Mesendoderm (in vitro differentiated cells): ENCODE results near the gene PCGF1.
"Not testable (repeated sequence)": the region's sequence is repeated elsewhere in the genome, so short reads cannot be mapped to it uniquely, and the experiment has no call there.

Source experiments
- DNase-seq: peaks from one replicate; pipeline ENCODE4 v3.0.0; 2013
- H2AK5ac ChIP-seq: 2 replicates; pipeline ENCODE4 v1.6.1; 2013; ENCODE audit warnings: low read length, inconsistent platforms
- H2BK120ac ChIP-seq: 2 replicates; pipeline ENCODE4 v1.6.1; 2013; ENCODE audit warnings: low read depth, mild to moderate bottlenecking, low read length, moderate library complexity, mixed read lengths
- H2BK15ac ChIP-seq: replicated peaks from 2 replicates; pipeline ENCODE4 v1.6.1; 2013; ENCODE audit warnings: low read depth, mild to moderate bottlenecking, moderate library complexity
- H2BK5ac ChIP-seq: 2 replicates; pipeline ENCODE4 v1.6.1; 2013; ENCODE audit warnings: low read length, inconsistent platforms
- H3K18ac ChIP-seq: 2 replicates; pipeline ENCODE4 v1.6.1; 2013; ENCODE audit warnings: mild to moderate bottlenecking, low read length, mixed read lengths
- H3K23ac ChIP-seq: one replicate; pipeline ENCODE4 v1.6.1; 2013; ENCODE audit warnings: low read length
- H3K27ac ChIP-seq: 2 replicates; pipeline ENCODE4 v1.5.1; 2013; ENCODE audit warnings: low read depth, mild to moderate bottlenecking, inconsistent platforms, low read length, moderate library complexity
- H3K27me3 ChIP-seq: 2 replicates; pipeline ENCODE4 v1.6.1; 2013; ENCODE audit warnings: low read length, control low read depth, mild to moderate bottlenecking, inconsistent platforms; ENCODE audit not compliant: insufficient read depth, poor library complexity
- H3K36me3 ChIP-seq: 2 replicates; pipeline ENCODE4 v1.6.1; 2013; ENCODE audit warnings: low read length, inconsistent platforms; ENCODE audit not compliant: control insufficient read depth, insufficient read depth
- H3K4ac ChIP-seq: one replicate; pipeline ENCODE4 v1.6.1; 2013; ENCODE audit warnings: low read depth, mild to moderate bottlenecking, low read length, moderate library complexity
- H3K4me1 ChIP-seq: 2 replicates; pipeline ENCODE4 v1.6.1; 2013; ENCODE audit warnings: low read depth, low read length, inconsistent platforms; ENCODE audit not compliant: control insufficient read depth
- H3K4me2 ChIP-seq: 2 replicates; pipeline ENCODE4 v1.6.1; 2013; ENCODE audit warnings: low read length
- H3K4me3 ChIP-seq: 2 replicates; pipeline ENCODE4 v1.5.1; 2013; ENCODE audit warnings: mild to moderate bottlenecking, low read length
- H3K56ac ChIP-seq: one replicate; pipeline ENCODE4 v1.6.1; 2013; ENCODE audit warnings: low read length
- H3K79me1 ChIP-seq: 2 replicates; pipeline ENCODE4 v1.6.1; 2013; ENCODE audit warnings: low read length, inconsistent platforms
- H3K79me2 ChIP-seq: 2 replicates; pipeline ENCODE4 v1.6.1; 2013; ENCODE audit warnings: mild to moderate bottlenecking, low read length; ENCODE audit not compliant: control insufficient read depth, insufficient read depth
- H3K9ac ChIP-seq: 2 replicates; pipeline ENCODE4 v1.6.1; 2013; ENCODE audit warnings: low read length, inconsistent platforms
- H4K5ac ChIP-seq: one replicate; pipeline ENCODE4 v1.6.1; 2013; ENCODE audit warnings: low read length
- H4K8ac ChIP-seq: one replicate; pipeline ENCODE4 v1.6.1; 2013; ENCODE audit warnings: low read depth, mild to moderate bottlenecking, control low read depth, low read length, moderate library complexity
- WGBS: extraction: QIAGEN DNeasy Blood & Tissue Kit; methylation state at CpG from one replicate; pipeline ENCODE4 v1.1.7; 2013; ENCODE audit warnings: low lambda C conversion rate, missing lambda C conversion rate; ENCODE audit not compliant: insufficient coverage; ENCODE audit errors: extremely low coverage; 5-methylcytosine and 5-hydroxymethylcytosine counted together

The PCGF1 gene

DNA sequence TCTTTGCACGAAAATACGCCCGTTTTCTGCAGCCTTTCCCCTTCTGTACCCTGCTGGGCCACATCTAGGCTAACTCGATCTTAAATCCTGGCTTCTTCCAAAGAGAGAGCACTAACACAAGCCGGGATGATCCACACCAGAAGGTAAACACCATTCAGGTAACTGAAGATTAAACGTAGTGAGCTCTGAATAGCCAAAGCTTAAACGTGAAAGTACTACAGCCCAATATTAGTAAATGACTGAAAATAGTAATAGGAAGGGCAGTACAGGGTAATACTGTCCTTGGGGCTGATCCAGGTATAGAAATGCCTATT lies 34.6 kb downstream of the PCGF1 start:
- Histone ChIP-seq H2BK15ac (no peak overlapping the region), H3K36me3 (peaks cover 5% of the 10 kb centered on the region), H3K4ac (no peak overlapping the region), H3K4me3 (peak overlapping the region; percentile 6), H3K18ac (peak overlapping the region; percentile 52), H3K23ac (no peak overlapping the region), H2AK5ac (no peak overlapping the region), H3K27me3 (no peaks in the 10 kb centered on the region), H3K4me1 (no peaks in the 10 kb centered on the region), H3K4me2 (peak overlapping the region; percentile 47), H3K27ac (peak overlapping the region; percentile 42), H2BK120ac (no peak overlapping the region), H3K79me1 (no peaks in the 10 kb centered on the region), H3K79me2 (no peaks in the 10 kb centered on the region), H3K56ac (peak overlapping the region; percentile 81), H4K5ac (peak overlapping the region; percentile 9), H2BK5ac (no peak overlapping the region), H4K8ac (no peak overlapping the region), H3K9ac (peak overlapping the region; percentile 97)
- DNase-seq: no peak
- WGBS: no CpG with 5 or more reads among the region's 7 CpGs

DNA sequence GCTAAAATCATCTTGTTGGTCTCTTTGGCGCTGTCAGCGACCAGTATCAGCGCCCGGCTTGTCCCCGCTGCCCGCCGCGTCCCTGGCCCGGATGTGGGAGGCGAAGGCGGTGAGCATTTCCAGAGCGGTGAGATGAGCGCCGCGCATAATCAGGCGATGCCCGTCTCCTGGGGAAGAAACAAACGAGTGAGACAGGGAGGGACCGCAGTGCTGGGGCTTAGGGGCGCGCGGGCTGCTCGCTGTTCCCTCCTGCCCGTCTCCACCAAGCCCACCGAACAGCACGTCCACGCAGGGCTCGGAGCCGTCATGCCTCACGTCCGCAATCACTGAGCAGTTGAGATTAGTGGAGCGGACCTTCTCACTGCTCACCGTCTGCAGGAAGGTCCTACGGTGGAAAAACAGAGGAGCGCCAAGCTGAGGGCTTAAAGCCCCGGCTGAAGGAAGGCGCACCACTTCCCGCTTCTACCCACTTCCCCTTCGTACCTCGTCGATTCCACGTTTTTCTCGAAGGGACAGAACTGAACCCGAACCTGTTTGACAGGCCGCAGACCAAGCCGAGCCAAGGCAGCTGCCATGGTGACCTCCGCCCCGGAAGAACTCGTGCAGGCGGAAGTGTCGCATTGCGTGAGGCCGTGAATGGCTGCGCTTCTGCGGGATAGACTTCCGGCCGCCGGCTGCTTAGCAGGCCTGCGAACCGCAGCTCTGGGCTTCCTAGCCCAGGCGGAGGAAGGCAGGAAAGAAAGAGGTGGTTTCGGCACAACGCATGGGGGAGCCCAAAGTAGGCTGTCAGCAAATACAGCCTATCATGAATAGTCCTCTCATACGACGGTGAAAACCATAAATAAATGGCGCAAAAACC lies 35.2 kb downstream of the PCGF1 start, which contains the start of gene MRPL53:
TSS of gene MRPL53 (minus strand) at position 595 of the 859 bp plus-strand sequence. CDS start at position 575, 20 bp downstream.
- peak within 1 kb of the TSS; percentile 74 for H2BK5ac ChIP-seq
- no peaks in the 10 kb centered on the region for H3K79me2 ChIP-seq
- H3K56ac ChIP-seq: peak within 1 kb of the TSS; percentile 100
- H3K27ac ChIP-seq: peak within 1 kb of the TSS; percentile 78
- no CpG with 5 or more reads among the region's 66 CpGs for WGBS
- peak; percentile 98 for DNase-seq
- H3K4me1 ChIP-seq: no peaks in the 10 kb centered on the region
- H3K4ac ChIP-seq: no peak within 1 kb of the TSS
- peak within 1 kb of the TSS; percentile 97 for H3K23ac ChIP-seq
- H2BK120ac ChIP-seq: no peak within 1 kb of the TSS
- H2BK15ac ChIP-seq: no peak within 1 kb of the TSS
- peak within 1 kb of the TSS; percentile 94 for H3K4me3 ChIP-seq
- H3K4me2 ChIP-seq: peak within 1 kb of the TSS; percentile 69
- H3K9ac ChIP-seq: peak within 1 kb of the TSS; percentile 97
- H4K8ac ChIP-seq: no peak within 1 kb of the TSS
- H4K5ac ChIP-seq: peak within 1 kb of the TSS; percentile 47
- peaks cover 5% of the 10 kb centered on the region for H3K36me3 ChIP-seq
- H2AK5ac ChIP-seq: no peak within 1 kb of the TSS
- H3K79me1 ChIP-seq: no peaks in the 10 kb centered on the region
- H3K18ac ChIP-seq: peak within 1 kb of the TSS; percentile 52
- H3K27me3 ChIP-seq: no peaks in the 10 kb centered on the region

DNA sequence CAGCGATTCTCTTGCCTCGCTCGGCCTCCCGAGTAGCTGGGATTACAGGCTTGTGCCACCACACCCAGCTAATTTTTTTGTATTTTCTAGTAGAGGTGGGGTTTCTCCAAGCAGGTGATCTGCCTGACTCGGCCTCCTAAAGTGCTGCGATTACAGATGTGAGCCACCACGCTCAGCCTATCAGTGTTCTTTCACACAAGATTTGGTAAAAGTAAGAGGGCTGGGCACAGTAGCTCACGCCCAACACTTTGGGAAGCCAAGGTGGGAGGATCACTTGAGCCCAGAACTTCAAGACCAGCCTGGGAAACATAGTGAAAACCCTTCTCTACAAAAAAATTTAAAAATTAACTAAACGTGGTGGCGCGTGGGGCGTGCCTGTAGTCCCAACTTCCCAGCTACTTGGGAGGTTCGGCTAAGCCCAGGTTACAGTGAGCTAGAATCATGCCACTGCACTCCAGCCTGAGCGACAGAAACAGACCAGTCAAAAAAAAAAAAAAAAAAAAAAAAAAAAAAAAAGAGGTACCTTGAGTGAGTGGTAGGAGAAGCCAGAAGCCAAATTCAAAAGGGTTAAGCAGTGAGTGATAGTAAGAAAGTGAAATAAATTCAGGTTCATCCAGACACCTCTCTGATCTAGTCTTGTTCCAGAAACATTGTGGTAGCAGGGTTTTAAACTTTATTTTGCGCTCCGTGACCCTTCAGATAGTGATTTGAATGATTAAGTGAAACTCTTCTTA lies 36.0 kb downstream of the PCGF1 start:
- Histone ChIP-seq H3K9ac (peak overlapping the region; percentile 97), H3K27me3 (no peaks in the 10 kb centered on the region), H3K4me3 (peak overlapping the region; percentile 94), H4K8ac (no peak overlapping the region), H3K36me3 (peaks cover 5% of the 10 kb centered on the region), H3K23ac (no peak overlapping the region), H2BK120ac (no peak overlapping the region), H3K18ac (no peak overlapping the region), H3K56ac (peak overlapping the region; percentile 100), H4K5ac (no peak overlapping the region), H3K4me2 (peak overlapping the region; percentile 69), H2BK5ac (no peak overlapping the region), H2AK5ac (no peak overlapping the region), H3K4ac (no peak overlapping the region), H3K4me1 (no peaks in the 10 kb centered on the region), H3K27ac (peak overlapping the region; percentile 78), H3K79me1 (no peaks in the 10 kb centered on the region), H3K79me2 (no peaks in the 10 kb centered on the region), H2BK15ac (no peak overlapping the region)
- no peak for DNase-seq
- WGBS: no CpG with 5 or more reads among the region's 16 CpGs

DNA sequence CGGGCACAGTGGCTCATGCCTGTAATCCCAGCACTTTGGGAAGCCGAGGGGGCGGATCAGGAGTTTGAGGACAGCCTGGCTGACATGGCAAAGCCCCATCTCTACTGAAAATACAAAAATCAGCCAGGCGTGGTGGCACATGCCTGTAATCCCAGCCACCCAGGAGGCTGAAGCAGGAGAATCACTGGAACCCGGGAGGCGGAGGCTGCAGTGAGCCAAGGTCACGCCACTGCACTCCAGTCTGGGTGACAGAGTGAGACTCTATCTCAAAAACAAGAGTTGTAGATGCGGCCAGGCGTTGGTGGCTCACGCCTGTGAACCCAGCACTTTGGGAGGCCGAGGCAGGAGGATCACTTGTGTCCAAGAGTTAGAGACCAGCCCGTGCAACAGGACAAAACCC lies 36.8 kb downstream of the PCGF1 start:
- H4K5ac ChIP-seq, H3K56ac ChIP-seq, H3K36me3 ChIP-seq, H4K8ac ChIP-seq, H3K4ac ChIP-seq, H2BK120ac ChIP-seq, H3K79me2 ChIP-seq, H3K9ac ChIP-seq, H3K27ac ChIP-seq, H3K4me3 ChIP-seq, H2AK5ac ChIP-seq, H3K4me2 ChIP-seq, H3K79me1 ChIP-seq, H3K27me3 ChIP-seq, H3K18ac ChIP-seq, H2BK5ac ChIP-seq, H2BK15ac ChIP-seq, H3K4me1 ChIP-seq, DNase-seq, H3K23ac ChIP-seq: not testable (repeated sequence)
- WGBS: no CpG with 5 or more reads among the region's 12 CpGs

DNA sequence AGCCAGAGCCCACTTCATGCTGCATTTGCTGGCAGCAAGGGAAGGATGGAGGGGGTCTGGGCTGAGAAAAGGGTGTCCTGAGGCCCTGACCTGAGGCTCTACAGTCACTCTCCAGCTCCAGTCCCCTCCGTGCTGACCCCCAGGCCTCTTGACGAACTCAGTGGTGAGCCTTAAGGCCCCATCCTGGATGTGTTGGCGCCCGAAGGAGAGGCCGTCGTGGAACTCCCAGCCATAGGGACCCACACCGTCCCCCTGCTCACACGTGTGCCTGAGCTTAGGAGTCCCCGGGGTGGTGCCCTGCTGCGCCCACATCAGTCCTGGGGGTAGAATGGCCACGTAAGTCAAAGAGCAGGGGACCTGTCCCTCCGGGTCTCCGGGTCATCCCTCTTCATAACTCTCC lies 43.1 kb downstream of the PCGF1 start:
- Histone ChIP-seq H2BK120ac (no peak overlapping the region), H3K79me2 (peaks cover 8% of the 10 kb centered on the region), H3K27me3 (no peaks in the 10 kb centered on the region), H2AK5ac (no peak overlapping the region), H3K27ac (no peak overlapping the region), H3K79me1 (peaks cover 3% of the 10 kb centered on the region), H3K56ac (peak overlapping the region; percentile 98), H2BK5ac (no peak overlapping the region), H3K4ac (no peak overlapping the region), H2BK15ac (no peak overlapping the region), H3K4me2 (peak overlapping the region; percentile 93), H3K4me3 (peak overlapping the region; percentile 82), H3K9ac (peak overlapping the region; percentile 97), H4K8ac (no peak overlapping the region), H3K18ac (no peak overlapping the region), H4K5ac (no peak overlapping the region), H3K4me1 (no peaks in the 10 kb centered on the region), H3K23ac (peak overlapping the region; percentile 94), H3K36me3 (peaks cover 3% of the 10 kb centered on the region)
- WGBS: no CpG with 5 or more reads among the region's 13 CpGs
- DNase-seq: no peak
